Neutrophil (primary cell): ENCODE results near the gene BNIP2.

Experiments used
- H3K27ac ChIP-seq: fragments of 200-600 bp; sonication (generic); 2 replicates; pipeline ENCODE4 v1.5.1; 2016; ENCODE audit warnings: mild to moderate bottlenecking, moderate library complexity
- H3K27me3 ChIP-seq: fragments of 200-600 bp; sonication (generic); 2 replicates; pipeline ENCODE4 v1.6.0; 2016; ENCODE audit warnings: mild to moderate bottlenecking
- H3K36me3 ChIP-seq: fragments of 200-600 bp; sonication (generic); 2 replicates; pipeline ENCODE4 v1.5.1; 2017
- H3K4me1 ChIP-seq, 2 experiments: fragments of 200-600 bp in 1 of 2; sonication (generic) in 1 of 2; 1 replicate in 1 of 2; 2 replicates in 1 of 2; pipeline versions ENCODE4 v1.5.1 to v1.6.1; 2013 to 2016; ENCODE audit warnings: low read depth in 1 of 2, low read length in 1 of 2, mild to moderate bottlenecking in 1 of 2, moderate library complexity in 1 of 2; ENCODE audit not compliant: control insufficient read depth in 1 of 2, insufficient read depth in 1 of 2
- H3K4me3 ChIP-seq, 2 experiments: fragments of 200-600 bp in 1 of 2; sonication (generic) in 1 of 2; 1 replicate in 1 of 2; 2 replicates in 1 of 2; pipeline ENCODE4 v1.5.1; 2013 to 2016; ENCODE audit warnings: low read depth in 1 of 2, low read length in 1 of 2, mild to moderate bottlenecking in 1 of 2, moderate library complexity in 1 of 2
- H3K9me3 ChIP-seq: fragments of 200-600 bp; sonication (generic); 2 replicates; pipeline ENCODE4 v1.5.1; 2016
- CTCF ChIP-seq: fragments of 200-600 bp; sonication (generic); IDR thresholded peaks from 2 replicates; pipeline ENCODE4 v1.5.1; 2016; ENCODE audit warnings: antibody characterized with exemption

Gene BNIP2

DNA sequence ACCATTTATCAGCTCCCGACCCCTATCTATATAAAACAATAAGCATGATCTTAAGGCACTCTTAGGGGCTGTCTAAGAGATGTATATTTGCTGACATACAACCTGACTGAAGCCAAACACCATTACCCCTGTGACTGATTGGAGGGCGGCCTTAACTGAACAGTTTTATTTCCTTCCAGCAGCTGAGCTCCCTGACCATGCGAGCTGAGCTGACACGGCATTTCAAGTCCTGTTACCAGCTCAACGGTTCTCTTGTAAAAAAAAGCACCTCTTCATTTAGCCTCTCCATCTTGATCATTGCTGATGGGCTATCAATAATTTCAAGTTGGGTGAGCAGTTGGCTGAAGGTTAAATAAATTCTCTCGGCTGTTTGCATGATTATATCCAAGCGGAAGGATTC is 33.4 kb upstream of the BNIP2 start:
- H3K36me3 ChIP-seq: no peaks in the 10 kb centered on the region

DNA sequence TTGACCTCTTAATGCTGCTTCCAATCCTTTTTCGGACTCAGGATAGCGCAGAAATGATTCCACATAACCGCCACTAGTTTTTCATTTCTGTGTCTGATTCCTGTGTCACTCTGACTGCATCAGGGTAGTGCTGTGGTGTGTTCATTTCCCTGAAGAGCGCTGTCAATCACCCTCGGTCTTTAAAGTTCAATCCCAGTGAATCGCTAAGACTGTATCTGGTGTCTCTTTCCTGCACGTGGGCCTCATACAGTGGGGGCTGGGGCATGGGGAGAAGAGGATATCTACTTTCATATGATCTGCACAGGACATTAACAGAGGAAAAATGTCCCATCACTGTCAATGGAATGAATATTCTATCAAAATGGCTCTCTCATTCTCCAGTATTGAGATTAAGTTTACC is 32.9 kb upstream of the BNIP2 start:
- H3K4me1 ChIP-seq: no peaks in the 10 kb centered on the region
- TF ChIP-seq CTCF: no peak
- H3K27ac ChIP-seq: no peak overlapping the region
- H3K9me3 ChIP-seq: no peaks in the 10 kb centered on the region
- H3K4me3 ChIP-seq: no peak overlapping the region
- no peaks in the 10 kb centered on the region for H3K36me3 ChIP-seq
- H3K27me3 ChIP-seq: no peaks in the 10 kb centered on the region

More for the DNA sequence above, 33.4 kb upstream of the BNIP2 start:
- Histone ChIP-seq H3K4me3 (no peak overlapping the region), H3K27me3 (no peaks in the 10 kb centered on the region), H3K27ac (no peak overlapping the region), H3K9me3 (no peaks in the 10 kb centered on the region), H3K4me1 (no peaks in the 10 kb centered on the region)
- no peak for TF ChIP-seq CTCF

DNA sequence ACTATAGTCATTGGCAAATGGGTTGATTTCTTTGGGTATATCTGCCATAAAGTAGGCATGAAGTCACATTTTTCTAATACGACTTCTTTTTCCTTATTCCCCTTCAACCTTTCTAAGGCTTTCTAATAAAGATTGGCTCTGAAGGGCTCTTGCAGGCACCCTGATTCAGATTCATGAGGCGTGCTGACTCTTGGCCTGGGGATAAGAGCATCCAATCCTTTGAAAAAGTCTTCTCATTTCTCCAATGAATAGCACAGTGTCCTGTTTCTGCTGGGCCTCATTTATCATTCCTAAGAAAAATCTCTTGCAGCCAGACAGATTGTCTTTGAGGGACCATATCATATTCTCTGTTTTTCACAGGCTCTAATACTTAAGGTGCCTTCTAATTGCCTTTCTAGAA is 32.3 kb upstream of the BNIP2 start:
- H3K27ac ChIP-seq: no peak overlapping the region
- H3K27me3 ChIP-seq: no peaks in the 10 kb centered on the region
- no peaks in the 10 kb centered on the region for H3K9me3 ChIP-seq
- no peaks in the 10 kb centered on the region for H3K4me1 ChIP-seq
- no peak overlapping the region for H3K4me3 ChIP-seq
- H3K36me3 ChIP-seq: no peaks in the 10 kb centered on the region
- no peak for TF ChIP-seq CTCF

DNA sequence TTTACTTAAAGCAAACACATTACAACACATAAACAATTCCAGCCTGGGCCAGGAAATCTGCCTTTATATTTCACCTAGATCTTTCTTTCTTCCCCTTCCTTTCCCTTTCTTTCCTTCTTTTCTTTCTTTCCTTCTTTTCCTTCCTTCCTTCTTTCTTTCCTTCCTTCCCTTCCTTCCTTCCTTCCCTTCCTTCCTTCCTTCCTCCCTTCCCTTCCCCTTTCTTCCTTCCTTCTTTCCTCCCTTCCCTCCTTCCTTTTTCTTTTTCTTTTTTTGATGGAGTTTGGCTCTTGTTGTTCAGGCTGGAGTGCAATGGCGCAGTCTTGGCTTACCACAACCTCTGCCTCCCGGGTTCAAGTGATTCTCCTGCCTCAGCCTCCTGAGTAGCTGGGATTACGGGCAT is 24.1 kb upstream of the BNIP2 start:
- H3K9me3 ChIP-seq: no peaks in the 10 kb centered on the region
- no peaks in the 10 kb centered on the region for H3K4me1 ChIP-seq
- H3K36me3 ChIP-seq: no peaks in the 10 kb centered on the region
- H3K4me3 ChIP-seq: no peak overlapping the region
- no peaks in the 10 kb centered on the region for H3K27me3 ChIP-seq
- no peak for TF ChIP-seq CTCF
- no peak overlapping the region for H3K27ac ChIP-seq

DNA sequence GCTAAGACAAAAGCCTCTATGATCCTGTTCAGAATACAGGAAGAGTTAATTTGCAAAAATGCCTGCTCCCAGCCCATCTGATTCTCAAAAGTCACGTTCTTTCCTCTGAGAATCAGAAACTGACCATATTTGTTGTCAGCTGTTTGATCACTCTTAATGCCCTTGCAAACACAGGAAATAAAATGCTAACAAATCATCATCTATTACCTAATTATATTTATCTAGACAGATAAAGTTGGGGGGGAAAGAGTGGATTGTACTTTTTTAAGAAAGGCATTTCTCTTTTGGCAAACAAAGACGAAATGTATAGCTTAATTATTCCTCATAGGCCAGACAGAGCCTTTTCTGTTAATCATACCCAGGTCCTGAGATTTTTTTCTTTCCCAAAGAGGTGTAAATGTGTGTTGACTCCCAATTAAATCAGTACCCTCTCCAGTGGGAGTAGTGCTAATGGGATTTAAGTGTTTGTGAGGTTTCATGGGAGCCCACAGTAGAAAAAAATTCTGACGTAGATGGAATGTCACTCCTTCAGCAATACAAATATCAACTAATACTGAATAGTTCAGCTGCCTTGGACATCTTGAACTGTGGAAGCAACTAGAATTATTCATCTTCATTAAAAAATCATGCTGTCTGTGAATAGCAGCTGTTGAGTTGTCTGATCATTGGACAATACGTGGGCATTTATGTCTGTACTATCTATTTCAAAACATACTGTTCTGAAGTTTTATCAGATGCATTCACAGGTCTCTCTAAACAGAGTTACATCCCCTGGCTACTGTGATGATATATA is 22.5 kb upstream of the BNIP2 start:
- H3K9me3 ChIP-seq: no peaks in the 10 kb centered on the region
- no peak for TF ChIP-seq CTCF
- H3K36me3 ChIP-seq: no peaks in the 10 kb centered on the region
- H3K4me1 ChIP-seq: no peaks in the 10 kb centered on the region
- H3K4me3 ChIP-seq: no peak overlapping the region
- no peak overlapping the region for H3K27ac ChIP-seq
- H3K27me3 ChIP-seq: no peaks in the 10 kb centered on the region
